ENCODE results near the gene NCAPD2. TPM values are rescaled to one million over a fixed set of nuclear protein-coding genes. Genes with fewer than 3 reads are reported as not detected.

NCAPD2 gene
- polyA plus RNA-seq, 1 of the 3 experiments (the other 2 are of a cell fraction) = 46.9 TPM

DNA sequence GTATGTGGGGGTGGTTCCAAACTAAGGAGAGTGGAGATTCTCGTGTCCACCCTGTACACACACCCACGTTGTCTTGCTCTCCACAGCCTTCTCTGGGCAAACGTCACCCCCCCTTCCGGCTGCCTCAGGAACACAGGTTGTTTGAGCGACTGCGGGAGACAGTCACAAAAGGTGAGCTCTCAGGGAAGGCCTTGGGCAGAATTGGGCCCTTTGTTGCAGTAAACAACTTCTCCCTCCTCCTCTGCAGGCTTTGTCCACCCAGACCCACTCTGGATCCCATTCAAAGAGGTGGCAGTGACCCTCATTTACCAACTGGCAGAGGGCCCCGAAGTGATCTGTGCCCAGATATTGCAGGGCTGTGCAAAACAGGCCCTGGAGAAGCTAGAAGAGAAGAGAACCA is 32.3 kb downstream of the NCAPD2 start:
- H2AFZ ChIP-seq (ENCODE audit: low read depth) = no peak overlapping the region
- no peaks in the 10 kb centered on the region for H4K20me1 ChIP-seq (ENCODE audit: insufficient read depth)
- no peaks in the 10 kb centered on the region for H3K9me2 ChIP-seq
- TF ChIP-seq, protein P1, sequence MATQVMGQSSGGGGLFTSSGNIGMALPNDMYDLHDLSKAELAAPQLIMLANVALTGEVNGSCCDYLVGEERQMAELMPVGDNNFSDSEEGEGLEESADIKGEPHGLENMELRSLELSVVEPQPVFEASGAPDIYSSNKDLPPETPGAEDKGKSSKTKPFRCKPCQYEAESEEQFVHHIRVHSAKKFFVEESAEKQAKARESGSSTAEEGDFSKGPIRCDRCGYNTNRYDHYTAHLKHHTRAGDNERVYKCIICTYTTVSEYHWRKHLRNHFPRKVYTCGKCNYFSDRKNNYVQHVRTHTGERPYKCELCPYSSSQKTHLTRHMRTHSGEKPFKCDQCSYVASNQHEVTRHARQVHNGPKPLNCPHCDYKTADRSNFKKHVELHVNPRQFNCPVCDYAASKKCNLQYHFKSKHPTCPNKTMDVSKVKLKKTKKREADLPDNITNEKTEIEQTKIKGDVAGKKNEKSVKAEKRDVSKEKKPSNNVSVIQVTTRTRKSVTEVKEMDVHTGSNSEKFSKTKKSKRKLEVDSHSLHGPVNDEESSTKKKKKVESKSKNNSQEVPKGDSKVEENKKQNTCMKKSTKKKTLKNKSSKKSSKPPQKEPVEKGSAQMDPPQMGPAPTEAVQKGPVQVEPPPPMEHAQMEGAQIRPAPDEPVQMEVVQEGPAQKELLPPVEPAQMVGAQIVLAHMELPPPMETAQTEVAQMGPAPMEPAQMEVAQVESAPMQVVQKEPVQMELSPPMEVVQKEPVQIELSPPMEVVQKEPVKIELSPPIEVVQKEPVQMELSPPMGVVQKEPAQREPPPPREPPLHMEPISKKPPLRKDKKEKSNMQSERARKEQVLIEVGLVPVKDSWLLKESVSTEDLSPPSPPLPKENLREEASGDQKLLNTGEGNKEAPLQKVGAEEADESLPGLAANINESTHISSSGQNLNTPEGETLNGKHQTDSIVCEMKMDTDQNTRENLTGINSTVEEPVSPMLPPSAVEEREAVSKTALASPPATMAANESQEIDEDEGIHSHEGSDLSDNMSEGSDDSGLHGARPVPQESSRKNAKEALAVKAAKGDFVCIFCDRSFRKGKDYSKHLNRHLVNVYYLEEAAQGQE (IDR thresholded peaks at IDR 0.05; ENCODE audit: low read depth, low read length) = no peak
- TF ChIP-seq TCF12 (IDR thresholded peaks at IDR 0.05) (no peak), SIN3A (IDR thresholded peaks at IDR 0.05; ENCODE audit: borderline replicate concordance, low read depth, low read length) (no peak)
- TF ChIP-seq, protein P2, sequence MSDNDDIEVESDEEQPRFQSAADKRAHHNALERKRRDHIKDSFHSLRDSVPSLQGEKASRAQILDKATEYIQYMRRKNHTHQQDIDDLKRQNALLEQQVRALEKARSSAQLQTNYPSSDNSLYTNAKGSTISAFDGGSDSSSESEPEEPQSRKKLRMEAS (IDR thresholded peaks at IDR 0.05; ENCODE audit: low read depth) = no peak
- no peaks in the 10 kb centered on the region for H3K9me3 ChIP-seq
- DNase-seq = no peak
- H3K4me2 ChIP-seq = no peak overlapping the region
- CTCF ChIA-PET = interaction anchor here (0.9 kb wide), 1 partner anchor 11 kb away, joined by 3 read pairs; no protein-coding TSS in a partner anchor
- H3K27ac ChIP-seq (ENCODE audit: low read depth in 2 of 2, low read length in 1 of 2) = no peak overlapping the region
- no peak overlapping the region for H3K9ac ChIP-seq
- H3K4me3 ChIP-seq (ENCODE audit: low read depth in 2 of 2, low read length in 1 of 2) = no peak overlapping the region
- no peaks in the 10 kb centered on the region; a peak in 1 of 4 replicates for H3K4me1 ChIP-seq (ENCODE audit: control insufficient read depth in 1 of 2, insufficient read depth in 2 of 2, low read depth in 1 of 2, low read length in 1 of 2)
- H3K79me2 ChIP-seq (ENCODE audit: insufficient read depth) = peaks cover 4% of the 10 kb centered on the region; the same call in 1 of the 2 replicates
- H3F3A ChIP-seq (replicated peaks; ENCODE audit: insufficient read depth) = peaks cover 16% of the 10 kb centered on the region
- WGBS (ENCODE audit: low lambda C conversion rate) = 95% methylated on average over 7 of the region's 7 CpGs
- POLR2A ChIA-PET = interaction anchor here (0.9 kb wide), 1 partner anchor 20 kb away, joined by 4 read pairs; no protein-coding TSS in a partner anchor
- no peaks in the 10 kb centered on the region for H3K27me3 ChIP-seq (ENCODE audit: insufficient read depth)
- H3K36me3 ChIP-seq (replicated peaks in 1 of 2; ENCODE audit: control insufficient read depth in 1 of 2, insufficient read depth in 2 of 2, low read length in 1 of 2) = peaks cover 62 to 91% of the 10 kb centered on the region in 2 experiments

DNA sequence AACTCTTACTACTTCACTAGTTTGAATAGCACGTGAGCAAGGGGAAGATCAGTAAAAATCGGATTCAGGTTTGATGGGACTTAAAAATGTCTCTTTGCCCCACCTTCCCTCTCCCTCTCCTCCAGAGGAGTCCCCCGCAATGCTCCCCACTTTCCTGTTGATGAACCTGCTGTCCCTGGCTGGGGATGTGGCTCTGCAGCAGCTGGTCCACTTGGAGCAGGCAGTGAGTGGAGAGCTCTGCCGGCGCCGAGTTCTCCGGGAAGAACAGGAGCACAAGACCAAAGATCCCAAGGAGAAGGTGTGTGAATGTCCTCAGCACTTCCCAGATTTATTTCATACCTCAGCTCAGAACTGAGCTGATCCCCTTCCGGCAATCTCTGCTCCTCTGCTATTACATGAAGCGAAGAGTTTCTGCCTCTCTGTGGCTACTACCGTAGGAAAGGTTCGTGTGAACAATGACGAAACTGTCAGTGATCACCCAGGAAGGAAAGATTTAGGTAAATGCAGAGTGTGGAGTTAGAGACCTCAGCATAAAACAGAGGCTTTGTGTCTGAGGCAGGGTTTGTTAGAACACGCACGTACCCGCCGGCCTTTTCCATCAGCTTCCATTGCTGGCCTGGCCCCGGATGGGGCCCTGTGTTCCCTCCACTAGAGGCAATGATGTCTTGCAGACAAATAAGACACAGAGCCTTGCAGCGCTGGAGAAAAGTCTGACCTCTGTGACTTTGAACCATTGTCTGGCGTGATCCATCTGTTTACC is 33.0 kb downstream of the NCAPD2 start:
- Histone ChIP-seq H3K79me2 (ENCODE audit: insufficient read depth) (peaks cover 12% of the 10 kb centered on the region; the same call in 1 of the 2 replicates), H3K4me2 (no peak overlapping the region), H3K27me3 (ENCODE audit: insufficient read depth) (no peaks in the 10 kb centered on the region), H3F3A (replicated peaks; ENCODE audit: insufficient read depth) (peaks cover 23% of the 10 kb centered on the region), H3K27ac (ENCODE audit: low read depth in 2 of 2, low read length in 1 of 2) (no peak overlapping the region), H3K36me3 (replicated peaks in 1 of 2; ENCODE audit: control insufficient read depth in 1 of 2, insufficient read depth in 2 of 2, low read length in 1 of 2) (peaks cover 62 to 84% of the 10 kb centered on the region in 2 experiments), H2AFZ (ENCODE audit: low read depth) (no peak overlapping the region), H3K4me1 (ENCODE audit: control insufficient read depth in 1 of 2, insufficient read depth in 2 of 2, low read depth in 1 of 2, low read length in 1 of 2) (peaks cover 2 to 4% of the 10 kb centered on the region in 2 experiments; a peak in 2 of 4 replicates), H3K9ac (no peak overlapping the region), H3K9me3 (no peaks in the 10 kb centered on the region), H4K20me1 (ENCODE audit: insufficient read depth) (no peaks in the 10 kb centered on the region), H3K4me3 (ENCODE audit: low read depth in 2 of 2, low read length in 1 of 2) (no peak overlapping the region), H3K9me2 (no peaks in the 10 kb centered on the region)
- WGBS (ENCODE audit: low lambda C conversion rate) = 96% methylated on average over 19 of the region's 19 CpGs
- DNase-seq = no peak
- ChIA-PET POLR2A (no interaction called here), CTCF (interaction anchor here (0.8 to 1.5 kb wide), 2 partner anchors 11 to 36 kb away, joined by 3 to 4 read pairs; no protein-coding TSS in a partner anchor)
- TF ChIP-seq FOSL2 (IDR thresholded peaks at IDR 0.05; ENCODE audit: borderline replicate concordance, low read depth) (no peak), ELF1 (IDR thresholded peaks at IDR 0.05) (no peak), TCF12 (IDR thresholded peaks at IDR 0.05) (no peak), JUND (IDR thresholded peaks at IDR 0.05) (no peak), CHD2 (IDR thresholded peaks at IDR 0.05; ENCODE audit: low read length, partially characterized antibody) (no peak), MXI1 (IDR thresholded peaks at IDR 0.05; ENCODE audit: low read depth, low read length) (no peak)
- TF ChIP-seq, protein P1 (IDR thresholded peaks at IDR 0.05; ENCODE audit: low read depth, low read length) = no peak
- TF ChIP-seq, protein P3, sequence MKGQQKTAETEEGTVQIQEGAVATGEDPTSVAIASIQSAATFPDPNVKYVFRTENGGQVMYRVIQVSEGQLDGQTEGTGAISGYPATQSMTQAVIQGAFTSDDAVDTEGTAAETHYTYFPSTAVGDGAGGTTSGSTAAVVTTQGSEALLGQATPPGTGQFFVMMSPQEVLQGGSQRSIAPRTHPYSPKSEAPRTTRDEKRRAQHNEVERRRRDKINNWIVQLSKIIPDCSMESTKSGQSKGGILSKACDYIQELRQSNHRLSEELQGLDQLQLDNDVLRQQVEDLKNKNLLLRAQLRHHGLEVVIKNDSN (IDR thresholded peaks at IDR 0.05; ENCODE audit: borderline replicate concordance, low read depth) = no peak
